Mucosa of descending colon (tissue), 3 donors: Measurements from ENCODE around the gene CD8B. TPM values are rescaled to one million over a fixed set of nuclear protein-coding genes. Genes with fewer than 3 reads are reported as not detected.

Experiments used
- ATAC-seq: fragments of 200-7000 bp; cut with Tn5 transposase; one replicate; pipeline ENCODE4 v1.9.1; 2020; ENCODE audit warnings: mild to moderate bottlenecking, moderate library complexity
- DNase-seq, 3 donors: peaks; one replicate each; pipeline ENCODE4 v3.0.0-alpha.2; 2020
- H3K36me3 ChIP-seq: fragments of 200-600 bp; one replicate; pipeline ENCODE4 v1.8.0; 2021; ENCODE audit warnings: low read depth, mild to moderate bottlenecking
- H3K4me1 ChIP-seq: fragments of 200-600 bp; one replicate; pipeline ENCODE4 v1.8.0; 2021; ENCODE audit warnings: low read depth, mild to moderate bottlenecking
- H3K4me3 ChIP-seq: fragments of 200-600 bp; one replicate; pipeline ENCODE4 v1.8.0; 2021; ENCODE audit warnings: mild to moderate bottlenecking
- H3K9me3 ChIP-seq: fragments of 200-600 bp; one replicate; pipeline ENCODE4 v1.8.0; 2021; ENCODE audit warnings: mild to moderate bottlenecking
- intact Hi-C, 2 donors: fragments of 100-400 bp; cut with DNase I in 1 of 2; cut with micrococcal nuclease in 1 of 2; formaldehyde crosslinking; loops; one replicate each; pipeline versions ENCODE4 v1.11.0 to v1.11.1; 2022; cut with DNase I, micrococcal nuclease
- total RNA-seq, 3 donors: library from RNA; stranded (reverse); fragmentation: NEBNext Ultra II Directional in 2 of 3; extraction: Animal tissue kit (Norgen Biotek cat#: 25700) in 2 of 3; gene quantifications; one replicate each; pipeline versions ENCODE4 v1.2.1 to v1.2.4, GENCODE V29; 2021 to 2023
- TF ChIP-seq, protein P1 (sequence below): fragments of 200-600 bp; IDR thresholded peaks from one replicate; pipeline ENCODE4 v1.8.0; 2022; ENCODE audit warnings: antibody characterized with exemption, mild to moderate bottlenecking
- donor health status: DM: no; HTN: no; CAD: no; lungs with moderate emphysema.
- donor health status: DM: no; HTN: no; CAD: no.
- donor health status: DM: no; HTN: yes; CAD: no.

Gene CD8B
- total RNA-seq, 3 donors from 2014 or later, result 1.5 to 3.8 (median 2.9) TPM

GRCh38 chr2:86790676-86791572 lies 70.8 kb downstream of the CD8B start, which contains the start of gene CD8A:
Gene CD8A (minus strand): TSS chr2:86790913. CDS start chr2:86790825, 88 bp downstream.
- Histone ChIP-seq H3K4me1 (peaks cover 19% of the 10 kb centered on the region), H3K4me3 (no peak within 1 kb of the TSS), H3K9me3 (no peaks in the 10 kb centered on the region), H3K36me3 (no peaks in the 10 kb centered on the region)
- intact Hi-C loops, result no loop called here
- TF ChIP-seq, protein P1, sequence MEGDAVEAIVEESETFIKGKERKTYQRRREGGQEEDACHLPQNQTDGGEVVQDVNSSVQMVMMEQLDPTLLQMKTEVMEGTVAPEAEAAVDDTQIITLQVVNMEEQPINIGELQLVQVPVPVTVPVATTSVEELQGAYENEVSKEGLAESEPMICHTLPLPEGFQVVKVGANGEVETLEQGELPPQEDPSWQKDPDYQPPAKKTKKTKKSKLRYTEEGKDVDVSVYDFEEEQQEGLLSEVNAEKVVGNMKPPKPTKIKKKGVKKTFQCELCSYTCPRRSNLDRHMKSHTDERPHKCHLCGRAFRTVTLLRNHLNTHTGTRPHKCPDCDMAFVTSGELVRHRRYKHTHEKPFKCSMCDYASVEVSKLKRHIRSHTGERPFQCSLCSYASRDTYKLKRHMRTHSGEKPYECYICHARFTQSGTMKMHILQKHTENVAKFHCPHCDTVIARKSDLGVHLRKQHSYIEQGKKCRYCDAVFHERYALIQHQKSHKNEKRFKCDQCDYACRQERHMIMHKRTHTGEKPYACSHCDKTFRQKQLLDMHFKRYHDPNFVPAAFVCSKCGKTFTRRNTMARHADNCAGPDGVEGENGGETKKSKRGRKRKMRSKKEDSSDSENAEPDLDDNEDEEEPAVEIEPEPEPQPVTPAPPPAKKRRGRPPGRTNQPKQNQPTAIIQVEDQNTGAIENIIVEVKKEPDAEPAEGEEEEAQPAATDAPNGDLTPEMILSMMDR, result no peak
- ATAC-seq (peak; percentile 33), DNase-seq (peak in 2 of 3 donors; percentile 32 to 64)

- Histone ChIP-seq H3K4me1 (peaks cover 19% of the 10 kb centered on the region), H3K4me3 (no peak overlapping the region), H3K9me3 (no peaks in the 10 kb centered on the region), H3K36me3 (no peaks in the 10 kb centered on the region)
- TF ChIP-seq, protein P1, result no peak
- peak; percentile 12 for ATAC-seq
- intact Hi-C loops, result no loop called here
- DNase-seq, result no peak
Observed at GRCh38 chr2:86790134-86790675, 71.5 kb downstream of the CD8B start.

- intact Hi-C loops, result no loop called here
- H3K9me3 ChIP-seq, result no peaks in the 10 kb centered on the region
- H3K4me3 ChIP-seq, result no peak overlapping the region
- ATAC-seq, result no peak
- H3K4me1 ChIP-seq, result peaks cover 19% of the 10 kb centered on the region
- no peaks in the 10 kb centered on the region for H3K36me3 ChIP-seq
- TF ChIP-seq, protein P1, result no peak
- DNase-seq, result no peak
Observed at GRCh38 chr2:86789687-86790133, 72.0 kb downstream of the CD8B start.

DNA sequence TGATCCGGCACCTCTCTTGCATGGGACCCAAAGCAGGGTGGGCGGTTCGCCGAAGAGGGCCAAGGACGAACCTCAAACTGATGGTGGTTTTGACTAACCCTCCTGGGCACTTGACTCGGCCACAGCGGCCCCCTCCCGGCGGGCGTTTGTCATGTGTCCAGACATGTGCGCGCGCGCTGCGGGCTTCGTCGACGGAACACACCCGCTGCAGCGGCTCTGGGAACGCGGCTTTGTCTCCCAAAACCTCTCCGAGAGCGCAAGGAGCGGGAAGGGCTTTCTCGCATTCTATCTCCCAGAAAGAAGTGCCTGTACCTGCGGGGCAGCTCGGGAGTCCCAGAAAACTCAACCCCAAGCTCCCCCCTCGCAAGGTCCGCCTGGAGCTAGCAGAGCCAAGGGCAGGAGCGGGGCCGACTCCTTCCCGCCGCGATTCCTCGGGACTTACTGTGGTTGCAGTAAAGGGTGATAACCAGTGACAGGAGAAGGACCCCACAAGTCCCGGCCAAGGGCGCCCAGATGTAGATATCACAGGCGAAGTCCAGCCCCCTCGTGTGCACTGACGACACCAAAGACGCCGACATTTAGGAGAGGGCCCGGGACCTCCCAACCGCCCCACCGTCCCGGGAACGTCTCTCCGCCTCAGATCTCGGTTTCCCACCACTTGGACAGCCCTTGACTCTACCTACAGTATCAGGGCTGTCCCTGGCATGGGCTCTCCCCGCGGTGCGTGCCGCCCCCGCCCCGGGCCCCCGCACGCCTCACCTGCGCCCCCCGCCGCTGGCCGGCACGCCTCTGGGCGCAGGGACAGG lies 72.6 kb downstream of the CD8B start:
- H3K4me3 ChIP-seq, result no peak overlapping the region
- intact Hi-C loops, result no loop called here
- no peaks in the 10 kb centered on the region for H3K9me3 ChIP-seq
- H3K36me3 ChIP-seq, result no peaks in the 10 kb centered on the region
- TF ChIP-seq, protein P1, result no peak
- DNase-seq, result no peak
- peaks cover 19% of the 10 kb centered on the region for H3K4me1 ChIP-seq
- ATAC-seq, result no peak

GRCh38 chr2:86788165-86788564 lies 73.5 kb downstream of the CD8B start:
- ATAC-seq (no peak), DNase-seq (no peak)
- TF ChIP-seq, protein P1, result no peak
- H3K36me3 ChIP-seq, result no peaks in the 10 kb centered on the region
- no peaks in the 10 kb centered on the region for H3K9me3 ChIP-seq
- intact Hi-C loops, result no loop called here
- H3K4me3 ChIP-seq, result no peak overlapping the region
- H3K4me1 ChIP-seq, result peaks cover 19% of the 10 kb centered on the region
